Measurements from ENCODE around the gene XK. TPM values are rescaled to one million over a fixed set of nuclear protein-coding genes. Genes with fewer than 3 reads are reported as not detected.
A peak's percentile ranks its signal among the peaks of the same experiment; 100 is the strongest.
"Not testable (repeated sequence)": the region's sequence is repeated elsewhere in the genome, so short reads cannot be mapped to it uniquely, and the experiment has no call there.

XK gene
- polyA plus RNA-seq, 3 donors = 0.05 TPM; not detected in 2

- H3K27me3 Mint-ChIP-seq (ENCODE audit: low read depth in 3 of 3) = peaks cover 0 to 2% (median 0%) of the 10 kb centered on the region in 3 donors
- no peak overlapping the region for H3K4me2 ChIP-seq (replicated peaks; ENCODE audit: extremely low read depth, low read length, poor library complexity, severe bottlenecking)
- peak overlapping the region in 1 of 2 donors; percentile 5 for H3K27ac ChIP-seq (ENCODE audit: low read depth in 1 of 2, low read length in 2 of 2)
- H2AFZ ChIP-seq (ENCODE audit: insufficient read depth, low read depth, low read length, poor library complexity, severe bottlenecking) = no peak overlapping the region
- peak in 2 of 3 donors; percentile 42 to 43 for DNase-seq
- WGBS (ENCODE audit: insufficient coverage) = 0% methylated on average over 1 of the region's 1 CpG
- no peaks in the 10 kb centered on the region for H3K36me3 Mint-ChIP-seq
- H3K4me3 ChIP-seq (replicated peaks in 1 of 3; ENCODE audit: low read depth in 2 of 3, low read length in 3 of 3) = no peak overlapping the region
- peaks cover 32 to 43% of the 10 kb centered on the region in 2 donors for H3K4me1 ChIP-seq (ENCODE audit: control insufficient read depth in 1 of 2, insufficient read depth in 2 of 2, low read length in 2 of 2)
- no peak overlapping the region for H3K9ac ChIP-seq (ENCODE audit: insufficient read depth, low read length, poor library complexity, severe bottlenecking)
- peaks cover 0 to 9% (median 2%) of the 10 kb centered on the region in 7 donors for H3K9me3 Mint-ChIP-seq
- H4K20me1 ChIP-seq (ENCODE audit: insufficient read depth, low read length) = no peaks in the 10 kb centered on the region
- H3K4me3 Mint-ChIP-seq = no peak overlapping the region
- no peaks in the 10 kb centered on the region for H3K79me2 ChIP-seq (ENCODE audit: insufficient read depth, low read length)
- intact Hi-C loops (cut with micrococcal nuclease) = no loop called here
- H3K4me1 Mint-ChIP-seq = peaks cover 30% of the 10 kb centered on the region
- no peak for TF ChIP-seq CTCF (IDR thresholded peaks at IDR 0.05)
- H3K9me3 ChIP-seq (replicated peaks in 1 of 2; ENCODE audit: control insufficient read depth in 1 of 2, insufficient read depth in 1 of 2, low read length in 2 of 2) = no peaks in the 10 kb centered on the region
- H3K27me3 ChIP-seq (ENCODE audit: control insufficient read depth in 2 of 2, insufficient read depth in 2 of 2, low read length in 2 of 2) = no peaks in the 10 kb centered on the region
- no peaks in the 10 kb centered on the region for H3K36me3 ChIP-seq (replicated peaks in 1 of 2; ENCODE audit: control insufficient read depth in 1 of 2, insufficient read depth in 2 of 2, low read length in 2 of 2)
- H3K27ac Mint-ChIP-seq = peak overlapping the region in 4 of 7 donors; percentile 8 to 63 (median 44)
Measured at GRCh38 chrX:37767430-37767829, 81.8 kb downstream of the XK start.

- H3K36me3 Mint-ChIP-seq; H3K9me3 Mint-ChIP-seq; H3K27me3 ChIP-seq (ENCODE audit: control insufficient read depth in 2 of 2, insufficient read depth in 2 of 2, low read length in 2 of 2); H2AFZ ChIP-seq (ENCODE audit: insufficient read depth, low read depth, low read length, poor library complexity, severe bottlenecking); intact Hi-C loops (cut with micrococcal nuclease); H4K20me1 ChIP-seq (ENCODE audit: insufficient read depth, low read length); H3K9me3 ChIP-seq (replicated peaks in 1 of 2; ENCODE audit: control insufficient read depth in 1 of 2, insufficient read depth in 1 of 2, low read length in 2 of 2); H3K27me3 Mint-ChIP-seq (ENCODE audit: low read depth in 3 of 3); H3K9ac ChIP-seq (ENCODE audit: insufficient read depth, low read length, poor library complexity, severe bottlenecking); DNase-seq; H3K27ac ChIP-seq (ENCODE audit: low read depth in 1 of 2, low read length in 2 of 2); H3K4me2 ChIP-seq (replicated peaks; ENCODE audit: extremely low read depth, low read length, poor library complexity, severe bottlenecking); H3K4me3 ChIP-seq (replicated peaks in 1 of 3; ENCODE audit: low read depth in 2 of 3, low read length in 3 of 3); H3K79me2 ChIP-seq (ENCODE audit: insufficient read depth, low read length); H3K36me3 ChIP-seq (replicated peaks in 1 of 2; ENCODE audit: control insufficient read depth in 1 of 2, insufficient read depth in 2 of 2, low read length in 2 of 2); H3K4me3 Mint-ChIP-seq; H3K27ac Mint-ChIP-seq: not testable (repeated sequence)
- H3K4me1 Mint-ChIP-seq = peaks cover 22% of the 10 kb centered on the region
- WGBS (ENCODE audit: insufficient coverage) = 100% methylated on average over 8 of the region's 9 CpGs
- H3K4me1 ChIP-seq (ENCODE audit: control insufficient read depth in 1 of 2, insufficient read depth in 2 of 2, low read length in 2 of 2) = peaks cover 24 to 28% of the 10 kb centered on the region in 2 donors
Measured at GRCh38 chrX:37768866-37769265, 83.3 kb downstream of the XK start.
